H9 (cell line): Measurements from ENCODE around the gene CHRNA4. TPM values are rescaled to one million over a fixed set of nuclear protein-coding genes. Genes with fewer than 3 reads are reported as not detected.
A peak's percentile ranks its signal among the peaks of the same experiment; 100 is the strongest.

Experiments used
- DNase-seq: peaks from one replicate; pipeline ENCODE4 v3.0.0-alpha.2; 2017
- H2AFZ ChIP-seq: one replicate; pipeline ENCODE4 v1.6.1; 2013; ENCODE audit warnings: mild to moderate bottlenecking, low read length, control low read depth, moderate library complexity
- H2AK5ac ChIP-seq: 2 replicates; pipeline ENCODE4 v1.6.1; 2013; ENCODE audit warnings: low read length, control low read depth, mixed read lengths; ENCODE audit not compliant: insufficient read length
- H2BK120ac ChIP-seq: one replicate; pipeline ENCODE4 v1.6.1; 2013; ENCODE audit warnings: low read depth, mild to moderate bottlenecking, low read length, control low read depth, inconsistent platforms; ENCODE audit not compliant: poor library complexity, severe bottlenecking
- H2BK12ac ChIP-seq: 2 replicates; pipeline ENCODE4 v1.6.1; 2013; ENCODE audit warnings: low read length, control low read depth, mixed read lengths, low read depth; ENCODE audit not compliant: insufficient read length
- H2BK15ac ChIP-seq: 2 replicates; pipeline ENCODE4 v1.6.1; 2013; ENCODE audit warnings: low read depth, low read length, control low read depth
- H2BK20ac ChIP-seq: one replicate; pipeline ENCODE4 v1.6.1; 2013; ENCODE audit warnings: low read depth, mild to moderate bottlenecking, low read length, control low read depth, inconsistent platforms; ENCODE audit not compliant: poor library complexity, severe bottlenecking
- H2BK5ac ChIP-seq: 2 replicates; pipeline ENCODE4 v1.6.1; 2013; ENCODE audit warnings: low read length, control low read depth, mixed read lengths; ENCODE audit not compliant: insufficient read length
- H3K14ac ChIP-seq: 2 replicates; pipeline ENCODE4 v1.6.1; 2013; ENCODE audit warnings: low read length, control low read depth; ENCODE audit not compliant: insufficient read depth
- H3K18ac ChIP-seq: 2 replicates; pipeline ENCODE4 v1.6.1; 2013; ENCODE audit warnings: low read depth, mild to moderate bottlenecking, mixed read lengths, low read length, control low read depth; ENCODE audit not compliant: insufficient read length
- H3K23ac ChIP-seq: 2 replicates; pipeline ENCODE4 v1.6.1; 2013; ENCODE audit warnings: low read length, control low read depth, mixed read lengths, low read depth; ENCODE audit not compliant: insufficient read length
- H3K23me2 ChIP-seq: 2 replicates; pipeline ENCODE4 v1.6.1; 2013; ENCODE audit warnings: low read depth, mild to moderate bottlenecking, mixed read lengths, low read length, control low read depth; ENCODE audit not compliant: insufficient read length, poor library complexity, severe bottlenecking
- H3K27ac ChIP-seq: 2 replicates; pipeline ENCODE4 v1.5.1; 2013; ENCODE audit warnings: low read length, control low read depth, mixed read lengths, low read depth; ENCODE audit not compliant: insufficient read length
- H3K27me3 ChIP-seq: 2 replicates; pipeline ENCODE4 v1.6.1; 2013; ENCODE audit warnings: low read length, control low read depth, inconsistent platforms; ENCODE audit not compliant: insufficient read depth
- H3K4ac ChIP-seq: 2 replicates; pipeline ENCODE4 v1.6.1; 2013; ENCODE audit warnings: low read depth, mild to moderate bottlenecking, control low read depth, inconsistent platforms, low read length, moderate library complexity
- H3K4me1 ChIP-seq: 2 replicates; pipeline ENCODE4 v1.6.1; 2013; ENCODE audit warnings: low read length, control low read depth, inconsistent platforms; ENCODE audit not compliant: insufficient read depth
- H3K4me2 ChIP-seq: 2 replicates; pipeline ENCODE4 v1.6.1; 2013; ENCODE audit warnings: low read length, control low read depth, mixed read lengths; ENCODE audit not compliant: insufficient read length, insufficient read depth
- H3K56ac ChIP-seq: 2 replicates; pipeline ENCODE4 v1.6.1; 2013; ENCODE audit warnings: low read depth, mild to moderate bottlenecking, mixed read lengths, low read length, control low read depth; ENCODE audit not compliant: insufficient read length
- H3K79me1 ChIP-seq: 2 replicates; pipeline ENCODE4 v1.6.1; 2013; ENCODE audit warnings: low read depth, mild to moderate bottlenecking, moderate library complexity, low read length, control low read depth, inconsistent platforms; ENCODE audit not compliant: insufficient read depth, poor library complexity, severe bottlenecking
- H3K79me2 ChIP-seq: 2 replicates; pipeline ENCODE4 v1.6.1; 2013; ENCODE audit warnings: low read length, control low read depth, inconsistent platforms; ENCODE audit not compliant: insufficient read depth
- H3K9ac ChIP-seq: 2 replicates; pipeline ENCODE4 v1.6.1; 2013; ENCODE audit warnings: low read length, control low read depth, mixed read lengths; ENCODE audit not compliant: insufficient read length; ENCODE audit errors: extremely low read depth
- H3K9me3 ChIP-seq: one replicate; pipeline ENCODE4 v1.6.1; 2013; ENCODE audit warnings: low read depth, low read length, inconsistent platforms; ENCODE audit not compliant: control insufficient read depth
- H3T11ph ChIP-seq: one replicate; pipeline ENCODE4 v1.6.1; 2013; ENCODE audit warnings: mild to moderate bottlenecking, low read length, control low read depth, inconsistent platforms
- H4K20me1 ChIP-seq: one replicate; pipeline ENCODE4 v1.6.1; 2013; ENCODE audit not compliant: control insufficient read depth, insufficient read length, insufficient read depth
- H4K5ac ChIP-seq: 2 replicates; pipeline ENCODE4 v1.6.1; 2013; ENCODE audit warnings: low read depth, mild to moderate bottlenecking, mixed read lengths, low read length, control low read depth; ENCODE audit not compliant: insufficient read length
- H4K8ac ChIP-seq: replicated peaks from 2 replicates; pipeline ENCODE4 v1.6.1; 2013; ENCODE audit warnings: low read length, control low read depth, mixed read lengths, low read depth; ENCODE audit not compliant: insufficient read length
- H4K91ac ChIP-seq: 2 replicates; pipeline ENCODE4 v1.6.1; 2013; ENCODE audit warnings: low read depth, mild to moderate bottlenecking, moderate library complexity, mixed read lengths, low read length, control low read depth; ENCODE audit not compliant: insufficient read length
- H3K27ac Mint-ChIP-seq, 3 experiments: 2 replicates in 2 of 3; 3 replicates in 1 of 3; pipeline ENCODE4 v1.8.0; 2020 to 2021; ENCODE audit warnings: mixed read lengths in 3 of 3, mild to moderate bottlenecking in 1 of 3, moderate library complexity in 1 of 3
- H3K27me3 Mint-ChIP-seq: 2 replicates; pipeline ENCODE4 v1.8.0; 2021; ENCODE audit warnings: low read depth, mild to moderate bottlenecking, moderate library complexity, mixed read lengths
- H3K36me3 Mint-ChIP-seq, 3 experiments: 2 replicates in 2 of 3; 3 replicates in 1 of 3; pipeline ENCODE4 v1.8.0; 2020 to 2021; ENCODE audit warnings: low read depth in 3 of 3, mixed read lengths in 3 of 3; ENCODE audit not compliant: insufficient read depth in 1 of 3
- H3K4me1 Mint-ChIP-seq, 2 experiments: 2 replicates each; pipeline ENCODE4 v1.8.0; 2020; ENCODE audit warnings: mixed read lengths in 2 of 2
- H3K4me3 Mint-ChIP-seq, 2 experiments: 2 replicates in 1 of 2; 3 replicates in 1 of 2; pipeline ENCODE4 v1.8.0; 2020 to 2021; ENCODE audit warnings: mild to moderate bottlenecking in 2 of 2, mixed read lengths in 2 of 2, moderate library complexity in 1 of 2
- H3K9me3 Mint-ChIP-seq, 2 experiments: 2 replicates in 1 of 2; 3 replicates in 1 of 2; pipeline ENCODE4 v1.8.0; 2020; ENCODE audit warnings: mild to moderate bottlenecking in 2 of 2, mixed read lengths in 2 of 2, moderate library complexity in 1 of 2
- CTCF ChIP-seq: fragments of 200-600 bp; sonication (generic); conservative IDR thresholded peaks from 3 replicates; pipeline ENCODE4 v1.8.0; 2021; ENCODE audit warnings: antibody characterized with exemption, mild to moderate bottlenecking
- WGBS: extraction: QIAGEN DNeasy Blood & Tissue Kit; methylation state at CpG from one replicate; pipeline ENCODE4 v1.1.7; 2013; ENCODE audit warnings: missing lambda C conversion rate, low lambda C conversion rate, mixed read lengths; ENCODE audit not compliant: insufficient read length; ENCODE audit errors: extremely low coverage; 5-methylcytosine and 5-hydroxymethylcytosine counted together
- total RNA-seq: library from RNA; stranded (reverse); gene quantifications from 2 replicates; pipeline ENCODE4 v1.2.1, GENCODE V29; 2021

The CHRNA4 gene
- total RNA-seq, 1 experiment from 2014 or later, result 2.5 TPM

GRCh38 chr20:63295846-63296245 lies 65.3 kb downstream of the CHRNA4 start:
- Mint-ChIP-seq H3K4me3 (peak overlapping the region in 1 of 2 experiments; percentile 60; a peak in 2 of 5 replicates), H3K9me3 (no peaks in the 10 kb centered on the region), H3K27me3 (peaks cover 20% of the 10 kb centered on the region), H3K4me1 (peaks cover 5 to 22% of the 10 kb centered on the region in 2 experiments; a peak in 3 of 4 replicates), H3K27ac (peak overlapping the region in 1 of 3 experiments; percentile 87; a peak in 1 of 7 replicates), H3K36me3 (no peaks in the 10 kb centered on the region)
- H2AFZ ChIP-seq, result no peak overlapping the region
- H3K23me2 ChIP-seq, result no peaks in the 10 kb centered on the region
- no peaks in the 10 kb centered on the region for H3K79me2 ChIP-seq
- no peak overlapping the region for H3K18ac ChIP-seq
- no peak overlapping the region for H2BK15ac ChIP-seq
- H3K23ac ChIP-seq, result no peak overlapping the region
- H2BK120ac ChIP-seq, result no peak overlapping the region
- no peak overlapping the region for H2BK5ac ChIP-seq
- no peaks in the 10 kb centered on the region; the same call in 1 of the 2 replicates for H3K4me1 ChIP-seq
- H3K79me1 ChIP-seq, result no peaks in the 10 kb centered on the region
- DNase-seq, result no peak
- H4K20me1 ChIP-seq, result no peaks in the 10 kb centered on the region
- no CpG with 5 or more reads among the region's 20 CpGs for WGBS
- no peak overlapping the region for H4K91ac ChIP-seq
- no peak overlapping the region for H2BK20ac ChIP-seq
- H3K14ac ChIP-seq, result no peak overlapping the region
- no peaks in the 10 kb centered on the region for H3K27me3 ChIP-seq
- no peak overlapping the region for H2BK12ac ChIP-seq
- no peak for TF ChIP-seq CTCF
- H3K27ac ChIP-seq, result no peak overlapping the region
- H3T11ph ChIP-seq, result no peak overlapping the region
- no peak overlapping the region for H2AK5ac ChIP-seq
- no peaks in the 10 kb centered on the region for H3K9me3 ChIP-seq
- H3K56ac ChIP-seq, result no peak overlapping the region
- H4K5ac ChIP-seq, result no peak overlapping the region
- H3K4me2 ChIP-seq, result peak overlapping the region; percentile 19
- H4K8ac ChIP-seq, result no peak overlapping the region
- no peak overlapping the region for H3K9ac ChIP-seq
- H3K4ac ChIP-seq, result no peak overlapping the region
